Retina (tissue), 1 donor: Measurements from ENCODE around the gene ANK3.
A peak's percentile ranks its signal among the peaks of the same experiment; 100 is the strongest.

Experiments
- DNase-seq: peaks from one replicate; pipeline ENCODE4 v3.0.0-alpha.2; 2016

The ANK3 gene

DNA sequence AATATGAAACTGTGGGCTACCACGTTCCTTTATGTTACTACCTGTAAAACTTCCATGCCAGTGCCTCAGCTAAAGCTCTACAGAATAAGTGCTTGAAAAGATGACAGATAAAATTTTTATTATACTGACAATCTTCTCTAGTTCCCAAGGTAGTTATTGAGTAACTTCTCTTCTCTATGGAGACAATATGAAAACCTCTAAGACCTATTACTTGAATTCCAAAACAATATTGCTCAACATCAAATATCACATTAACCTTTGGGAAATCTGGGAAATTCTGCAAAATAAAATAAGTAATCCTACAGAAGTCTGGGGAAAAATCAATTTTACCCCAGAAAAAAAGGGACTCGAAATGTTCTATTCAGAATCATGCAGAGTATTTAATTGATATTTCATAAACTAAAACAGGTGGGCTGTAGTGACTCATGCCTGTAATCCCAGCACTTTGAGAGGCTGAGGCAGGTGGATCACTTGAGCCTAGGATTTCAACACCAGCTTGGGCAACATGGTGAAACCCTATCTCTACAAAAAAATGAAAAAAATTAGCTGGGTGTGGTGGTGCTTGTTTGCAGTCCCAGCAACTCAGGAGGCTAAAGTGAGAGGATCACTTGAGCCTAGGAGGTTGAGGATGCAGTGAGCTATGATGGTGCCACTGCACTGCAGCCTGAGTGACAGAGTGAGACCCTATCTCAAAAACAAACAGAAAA is 23.8 kb upstream of the ANK3 start:
- DNase-seq, result no peak

DNA sequence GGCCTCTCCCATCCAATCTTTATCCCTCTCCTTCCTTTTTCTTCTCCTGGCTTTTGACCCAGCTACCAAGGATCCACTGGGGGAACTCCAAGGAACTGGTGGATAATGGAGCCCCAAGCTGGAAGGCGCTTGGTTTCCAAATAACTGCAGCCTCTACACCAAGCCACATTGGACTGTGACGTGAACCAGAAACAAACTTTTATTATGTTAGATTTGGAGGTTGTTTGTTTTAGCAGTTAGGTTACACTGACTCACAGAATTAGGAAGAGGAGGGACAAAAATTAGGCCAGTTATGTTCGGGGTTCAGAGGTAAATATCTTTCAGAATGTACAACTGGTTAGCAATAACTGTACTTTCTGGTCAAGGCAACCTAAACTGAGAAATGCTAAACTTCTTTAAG is 21.3 kb upstream of the ANK3 start:
- no peak for DNase-seq

DNA sequence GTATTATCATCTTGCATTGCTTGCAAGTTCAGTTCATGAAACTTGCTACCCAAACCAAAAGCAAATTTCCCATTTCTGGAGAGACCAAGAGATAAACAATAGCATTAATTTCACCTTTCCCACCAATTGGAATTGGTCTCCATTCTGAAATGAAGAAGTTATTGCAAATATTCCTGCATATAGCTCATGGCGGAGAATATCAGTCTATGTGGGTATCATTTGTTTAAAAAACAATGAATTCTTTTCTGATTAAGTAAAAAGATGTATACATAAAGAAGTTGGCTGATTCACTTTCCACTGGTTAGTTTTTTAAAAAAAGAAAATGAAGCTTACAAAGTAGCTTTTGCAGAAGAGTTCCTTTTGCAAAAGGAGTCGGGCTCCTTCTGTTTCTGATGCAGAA is 19.5 kb upstream of the ANK3 start:
- DNase-seq, result no peak

DNA sequence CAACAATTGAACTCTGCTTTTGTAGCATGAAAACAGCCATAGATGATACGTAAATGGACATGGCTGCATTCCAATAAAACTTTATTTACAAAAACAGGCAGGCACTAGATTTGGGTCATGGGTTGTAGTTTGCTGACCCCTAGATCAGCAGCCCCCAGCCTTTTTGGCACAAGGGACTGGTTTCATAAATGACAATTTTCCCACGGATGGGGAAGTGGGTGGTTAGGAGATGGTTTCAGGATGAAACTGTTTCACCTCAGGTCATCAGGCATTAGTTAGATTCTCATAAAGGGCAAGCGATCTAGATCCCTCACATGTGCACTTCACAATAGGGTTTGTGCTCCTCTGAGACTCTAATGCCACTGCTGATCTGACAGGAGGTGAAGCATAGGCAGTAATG is 16.5 kb upstream of the ANK3 start:
- DNase-seq, result no peak

DNA sequence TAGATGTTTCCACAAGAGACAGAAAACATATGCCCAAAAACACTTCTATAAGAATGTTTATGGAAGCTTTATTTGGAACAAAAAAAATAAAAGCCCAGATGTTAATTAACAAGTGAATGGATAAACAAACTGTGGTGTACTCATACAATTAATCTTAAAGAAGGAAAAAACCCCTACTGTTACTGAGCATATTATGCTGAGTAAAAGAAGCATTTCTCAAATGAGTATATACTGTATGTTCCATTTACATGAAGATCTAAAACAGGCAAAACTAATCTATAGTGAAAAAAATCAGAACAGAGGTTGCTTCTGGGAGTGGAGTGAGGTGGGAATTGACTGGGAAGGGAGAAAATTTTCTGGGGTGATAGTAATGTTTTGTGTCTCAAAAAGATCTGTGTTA is 15.5 kb upstream of the ANK3 start:
- DNase-seq, result no peak

DNA sequence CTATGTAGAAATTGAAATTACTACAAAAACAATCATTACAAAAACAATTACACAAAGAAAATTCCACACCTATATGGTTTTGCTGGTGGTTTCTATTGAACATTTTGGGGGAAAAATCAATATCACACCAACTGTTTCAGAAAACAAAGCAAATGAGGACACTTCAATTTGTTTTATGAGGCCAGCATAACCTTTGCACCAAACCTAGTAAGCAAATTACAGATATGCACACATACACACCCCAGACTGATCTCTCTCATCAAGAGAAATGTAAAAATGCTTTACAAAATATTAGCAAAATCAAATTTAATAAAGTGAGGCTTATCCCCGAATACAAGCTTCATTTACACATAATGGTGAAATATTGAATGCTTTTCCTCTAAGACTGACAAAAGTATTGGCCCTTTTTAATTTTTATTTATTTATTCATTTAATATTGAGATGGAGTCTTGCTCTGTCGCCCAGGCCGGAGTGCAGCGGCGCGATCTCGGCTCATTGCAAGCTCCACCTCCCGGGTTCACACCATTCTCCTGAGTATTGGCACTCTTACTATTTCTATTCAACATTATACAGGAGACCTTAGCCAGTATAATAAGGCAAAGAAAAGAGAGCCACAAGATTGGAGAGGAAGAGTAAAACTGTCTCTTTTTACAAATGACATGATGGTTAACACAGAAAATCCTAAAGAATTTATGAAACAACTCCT is 13.6 kb upstream of the ANK3 start:
- DNase-seq, result no peak

DNA sequence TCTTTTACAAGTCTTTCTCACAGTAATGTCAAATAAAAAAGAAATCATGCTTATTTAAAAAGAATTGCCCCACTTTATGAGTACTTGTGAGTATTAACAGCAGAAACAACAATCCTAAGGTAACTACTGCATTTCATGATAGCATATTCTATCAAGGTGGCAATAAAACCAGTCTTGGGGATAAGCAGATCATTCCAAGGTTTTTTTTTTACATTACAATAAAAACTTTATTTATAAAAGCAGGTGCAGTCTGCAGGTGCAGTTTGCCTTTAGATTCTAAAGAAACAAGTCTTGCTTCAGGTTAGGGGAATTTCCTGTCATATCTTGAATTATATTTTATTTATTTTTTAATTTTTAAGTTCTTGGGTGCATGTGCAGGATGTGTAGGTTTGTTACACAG is 10.7 kb upstream of the ANK3 start:
- DNase-seq, result no peak

DNA sequence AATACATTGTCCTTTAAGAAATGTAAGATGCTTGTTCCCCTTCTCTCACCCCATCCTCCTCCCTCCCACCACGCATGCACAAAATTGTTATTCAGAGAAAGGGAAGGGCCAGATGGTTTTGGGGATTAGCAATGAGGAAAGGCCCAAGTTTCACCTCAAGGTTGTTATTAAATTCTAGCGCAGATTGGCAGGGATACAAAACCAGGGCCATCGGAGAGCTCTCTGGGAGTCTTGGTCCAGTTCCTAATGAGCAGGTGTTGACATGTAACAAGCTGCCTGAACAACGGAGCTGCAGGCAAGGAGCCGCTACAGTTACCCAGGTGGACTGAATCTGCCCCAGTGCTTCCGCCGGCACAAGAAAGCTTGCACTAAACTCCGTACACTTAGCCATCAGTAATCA is 9.7 kb upstream of the ANK3 start:
- DNase-seq, result no peak

DNA sequence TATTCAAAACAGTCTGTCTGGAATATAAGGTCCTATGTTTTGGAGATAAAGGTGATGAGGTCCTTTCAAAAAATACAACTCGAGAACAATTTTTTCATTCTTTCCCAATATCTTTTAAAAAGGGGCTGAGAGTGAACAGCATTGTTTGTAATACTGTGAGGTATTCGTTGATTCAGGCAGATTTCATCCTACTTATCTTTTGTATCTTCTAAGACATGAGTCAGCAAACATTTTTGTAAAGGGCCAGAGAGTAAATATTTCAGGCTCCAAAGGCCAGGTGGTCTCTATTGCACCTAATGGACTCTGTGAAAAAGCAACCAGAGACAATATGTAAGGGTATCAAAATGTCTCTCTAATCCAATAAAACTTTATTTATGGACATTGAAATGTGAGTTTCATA is 8.1 kb upstream of the ANK3 start:
- no peak for DNase-seq

DNA sequence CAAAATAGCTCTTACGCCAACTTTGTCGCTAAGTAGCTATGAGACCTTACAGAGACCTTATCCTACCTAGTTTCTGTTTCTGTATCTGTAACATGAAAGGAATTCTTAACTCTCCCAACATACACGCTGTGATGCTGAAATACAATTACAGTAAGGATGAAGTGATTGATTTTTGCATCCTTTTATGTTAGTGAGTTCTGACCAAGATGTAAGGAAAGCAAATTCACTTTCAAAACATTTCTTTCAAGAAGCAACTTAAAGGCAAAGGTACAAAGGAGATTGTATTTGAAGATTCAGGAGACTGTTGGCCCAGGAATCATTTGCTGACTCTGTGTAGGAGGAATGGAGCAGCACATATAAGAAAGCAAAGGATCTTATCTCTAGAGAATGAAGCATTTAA is 7.1 kb upstream of the ANK3 start:
- no peak for DNase-seq

DNA sequence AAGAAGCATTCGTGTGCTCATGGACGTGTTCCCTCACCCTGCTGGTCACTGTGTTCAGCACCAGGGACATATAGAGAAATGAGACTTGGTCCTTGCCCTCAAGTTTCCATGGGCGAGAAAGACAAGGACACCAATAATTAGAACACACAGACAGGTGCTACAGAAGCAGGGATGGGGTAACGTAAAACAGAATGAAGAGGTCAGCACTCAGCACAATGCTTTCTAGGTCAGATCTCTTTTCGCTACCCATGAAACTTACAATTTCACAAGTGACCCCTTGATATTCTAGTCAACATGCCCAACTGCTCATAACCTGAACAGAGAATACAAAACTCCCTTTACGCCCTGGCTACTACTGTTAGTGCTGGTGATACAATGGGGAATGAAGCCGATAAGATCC is 6.0 kb upstream of the ANK3 start:
- DNase-seq, result no peak

DNA sequence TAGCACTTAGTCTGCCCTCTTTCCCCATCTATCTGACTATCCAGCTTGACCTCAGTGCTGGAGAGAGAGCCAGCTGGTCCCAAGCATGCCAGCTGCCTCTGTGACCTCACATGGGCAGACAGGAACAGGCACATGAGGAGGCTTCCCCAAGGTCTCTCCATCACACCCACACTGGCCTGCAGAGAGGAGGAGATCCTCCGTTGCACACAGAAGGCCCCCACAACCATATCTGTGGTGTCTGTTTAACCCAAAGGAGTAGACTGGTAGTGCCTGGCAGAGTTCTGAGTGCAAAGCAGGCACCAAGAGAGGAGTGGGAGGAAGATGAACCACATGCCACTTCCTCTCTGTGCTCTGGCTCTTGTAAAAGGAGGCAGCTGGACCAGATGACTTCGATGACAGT is 4.8 kb upstream of the ANK3 start:
- no peak for DNase-seq

DNA sequence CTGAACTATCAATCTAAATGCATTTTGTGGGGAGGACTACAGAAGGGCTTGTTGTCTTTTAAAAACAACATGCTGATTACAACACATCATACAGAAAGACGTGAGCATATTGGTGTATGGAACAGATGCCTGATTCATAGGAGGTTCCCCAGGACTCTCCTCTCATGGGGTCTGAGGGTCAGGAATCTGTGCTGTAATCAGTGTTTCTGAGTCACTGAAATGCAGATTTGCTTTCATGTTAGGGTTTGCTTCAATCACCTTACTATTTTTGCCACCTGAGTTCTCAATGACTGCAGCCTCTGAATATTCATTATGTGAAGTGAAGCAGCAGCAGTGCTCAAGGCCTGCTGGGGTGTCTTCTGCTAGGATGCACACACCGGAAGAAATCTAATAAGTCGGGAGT is 550 bp upstream of the ANK3 start:
- peak; percentile 64 for DNase-seq

DNA sequence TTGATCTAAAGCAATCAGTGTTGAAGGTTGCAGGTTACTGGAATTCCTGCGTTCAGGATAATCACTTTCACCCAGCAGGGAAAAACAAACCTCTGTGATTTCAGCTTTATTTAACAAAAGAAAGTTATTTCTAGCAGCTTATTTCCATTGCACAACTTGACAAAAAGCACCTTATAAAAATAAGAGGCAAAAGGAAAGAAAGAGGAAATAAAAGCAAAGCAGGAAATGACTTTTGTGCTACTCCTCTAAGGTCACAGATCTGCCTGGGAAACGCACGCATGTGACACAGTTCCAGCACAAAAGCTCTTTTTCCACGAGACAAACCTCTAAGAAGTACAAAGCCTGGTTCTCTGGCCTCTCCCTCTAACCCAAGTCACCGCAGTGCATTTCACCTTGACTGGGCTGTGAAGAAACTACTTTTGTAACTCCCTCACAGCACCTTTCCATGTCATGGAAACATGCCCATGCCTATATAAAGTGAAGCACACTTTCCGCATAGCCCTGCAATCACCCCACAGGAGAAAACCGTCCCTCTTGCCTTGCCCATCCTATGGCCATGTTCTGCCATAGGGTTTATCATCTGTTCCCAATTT is 870 bp downstream of the ANK3 start:
- peak; percentile 60 for DNase-seq

DNA sequence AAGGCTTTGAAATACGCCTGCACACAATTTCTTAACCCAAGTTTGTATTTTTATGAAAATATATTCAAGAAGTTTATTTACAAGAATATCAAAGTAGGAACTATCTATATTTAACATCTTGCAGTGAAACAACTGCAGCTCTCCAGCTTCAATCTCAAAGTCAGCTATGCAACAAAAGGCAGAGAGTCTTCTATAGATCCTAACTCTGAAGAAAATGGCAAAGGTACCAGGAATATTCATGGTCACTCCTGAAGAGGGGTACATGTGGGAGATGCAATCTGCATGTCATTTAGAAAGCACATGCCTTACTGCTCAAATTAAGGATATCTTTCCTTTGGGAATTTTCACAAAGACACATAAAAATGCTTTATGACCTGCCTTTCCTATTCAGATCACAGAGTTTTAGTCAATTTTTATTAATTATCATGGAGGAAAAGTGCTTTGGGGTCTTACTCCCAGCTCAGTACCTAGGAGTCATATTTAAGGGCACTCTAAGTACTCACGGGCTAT is 1.5 kb downstream of the ANK3 start:
- DNase-seq, result no peak

DNA sequence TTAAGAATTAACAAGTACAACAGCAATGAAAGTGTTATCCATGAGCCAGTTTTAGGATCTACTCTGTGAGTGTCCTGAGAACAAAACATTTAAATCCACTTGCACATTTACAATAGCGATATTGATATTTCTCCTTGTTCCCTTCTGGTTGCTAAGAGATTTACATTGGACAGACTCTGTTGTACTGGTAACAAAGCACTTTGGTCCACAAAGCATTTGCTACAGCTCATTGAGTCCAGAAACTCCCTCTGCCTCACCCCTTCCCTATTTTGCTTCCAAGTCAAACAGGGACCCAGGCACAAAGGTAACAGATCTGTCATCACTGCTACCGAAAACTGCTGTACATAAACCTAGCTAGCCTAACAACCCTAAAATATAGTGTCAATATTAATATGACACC is 2.1 kb downstream of the ANK3 start:
- DNase-seq, result peak; percentile 48

DNA sequence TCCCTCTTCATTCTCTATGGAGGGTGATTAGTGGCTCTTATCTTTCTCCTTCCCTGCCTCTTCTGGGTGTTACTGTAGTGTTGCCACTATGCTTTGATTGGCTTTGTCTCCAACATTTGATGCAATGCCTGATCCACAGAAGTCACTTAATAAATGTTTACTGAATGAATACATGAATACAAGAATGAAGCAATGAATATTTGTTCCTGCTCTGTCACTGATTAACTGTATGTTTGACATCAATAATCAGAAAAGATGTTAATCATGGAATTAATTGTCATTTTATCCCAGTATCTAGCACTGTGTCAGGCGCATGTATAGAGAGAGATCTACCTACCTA is 4.3 kb downstream of the ANK3 start:
- DNase-seq, result no peak

DNA sequence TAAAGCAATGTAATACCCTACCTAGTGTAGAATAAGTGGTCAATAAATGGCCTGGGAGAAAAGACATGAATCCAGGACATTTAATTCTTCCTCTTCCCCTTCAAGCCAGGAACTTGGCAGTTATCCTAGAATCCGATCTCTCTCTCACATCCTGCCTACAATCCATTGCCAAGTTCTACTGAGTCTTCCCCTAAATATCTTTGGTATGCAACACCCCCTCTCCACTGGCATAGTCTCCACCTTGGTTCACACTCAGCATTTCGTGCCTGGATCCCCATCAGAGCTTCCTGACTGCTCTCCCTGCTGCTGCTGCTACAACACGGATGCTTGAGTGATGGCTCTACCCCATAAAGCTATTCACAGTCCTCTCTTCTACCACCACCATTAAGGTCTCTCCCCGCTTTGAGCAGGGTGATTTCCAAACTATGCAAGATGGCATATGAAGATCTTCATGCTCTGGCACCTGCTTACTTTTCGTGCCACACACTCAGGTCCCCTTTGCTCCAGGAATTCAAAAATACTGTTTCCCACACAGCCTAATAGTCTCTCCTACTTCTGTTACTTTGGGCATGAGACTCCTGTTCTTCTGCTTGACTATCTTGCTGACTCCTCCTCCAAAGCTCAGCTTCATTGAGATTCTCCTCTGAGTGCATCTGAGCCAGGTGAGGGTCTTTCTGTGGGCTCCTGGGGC is 4.8 kb downstream of the ANK3 start:
- DNase-seq, result no peak

DNA sequence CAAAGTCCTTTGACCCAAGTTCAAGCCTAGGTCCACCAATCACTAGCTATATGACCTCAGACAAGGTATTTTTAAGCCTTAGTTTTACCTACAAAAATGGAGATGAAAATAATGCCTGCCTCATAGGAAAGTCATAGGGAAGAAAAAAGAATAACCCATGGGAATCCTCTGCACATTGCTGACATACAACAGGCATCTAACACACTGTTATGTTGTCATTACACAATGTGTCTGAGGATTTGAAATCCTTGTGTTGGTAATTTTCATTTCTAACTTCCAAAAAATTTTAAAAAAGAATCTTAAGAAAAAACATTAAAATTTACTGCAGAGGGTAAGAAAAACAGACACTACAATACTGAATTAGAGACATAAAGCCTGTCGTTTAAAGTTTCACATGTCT is 5.7 kb downstream of the ANK3 start:
- no peak for DNase-seq

DNA sequence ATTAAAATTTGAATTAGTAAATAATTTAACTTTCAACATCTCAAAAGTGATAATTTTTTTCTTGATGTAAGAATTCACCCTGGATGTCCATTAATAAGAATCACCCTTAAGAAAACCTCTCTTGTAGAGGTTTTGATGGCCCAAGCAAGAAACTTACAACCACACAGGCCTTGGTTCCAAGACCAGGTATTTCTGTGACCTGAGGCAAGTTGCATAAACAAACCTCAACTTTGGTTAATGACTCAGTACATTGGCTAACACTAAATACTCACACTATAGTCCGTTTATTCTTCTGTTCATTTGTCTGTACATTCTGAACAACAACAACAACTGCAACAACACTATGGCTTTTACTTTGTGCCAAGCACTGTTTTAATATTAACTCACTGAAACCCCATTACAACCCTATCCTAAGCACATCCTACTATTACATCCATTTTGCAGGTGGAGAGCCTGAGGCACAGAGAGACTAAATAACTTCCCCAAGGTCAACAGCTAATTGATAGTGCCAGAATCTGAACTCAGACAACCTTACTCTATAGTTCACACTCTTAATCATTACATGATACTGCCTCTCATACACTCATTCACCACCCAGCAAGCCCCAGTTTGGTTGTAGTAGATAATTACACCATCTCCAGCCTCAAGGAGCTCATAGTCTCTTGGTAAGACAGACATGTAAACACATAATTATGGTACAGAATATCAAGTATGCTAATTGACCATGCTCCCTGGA is 6.6 kb downstream of the ANK3 start:
- DNase-seq, result no peak

DNA sequence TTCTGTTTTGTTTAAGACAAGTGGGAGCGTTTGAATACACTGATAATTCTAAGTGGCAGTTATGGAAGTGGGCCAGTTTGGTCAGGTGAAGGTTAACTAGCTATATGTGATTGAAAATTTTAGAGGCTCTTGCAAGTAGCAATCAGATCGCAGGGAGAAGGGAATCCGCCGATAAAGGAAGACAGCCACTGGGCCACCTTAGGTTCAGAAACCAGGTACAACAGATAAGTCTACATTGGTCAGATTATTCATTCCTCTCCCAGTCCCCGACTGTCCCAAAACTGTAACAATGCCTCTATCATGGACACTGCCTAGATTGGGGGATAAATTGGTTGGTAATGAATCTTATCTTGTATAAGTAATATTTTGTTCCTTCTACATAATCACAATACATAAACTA is 8.9 kb downstream of the ANK3 start:
- no peak for DNase-seq

DNA sequence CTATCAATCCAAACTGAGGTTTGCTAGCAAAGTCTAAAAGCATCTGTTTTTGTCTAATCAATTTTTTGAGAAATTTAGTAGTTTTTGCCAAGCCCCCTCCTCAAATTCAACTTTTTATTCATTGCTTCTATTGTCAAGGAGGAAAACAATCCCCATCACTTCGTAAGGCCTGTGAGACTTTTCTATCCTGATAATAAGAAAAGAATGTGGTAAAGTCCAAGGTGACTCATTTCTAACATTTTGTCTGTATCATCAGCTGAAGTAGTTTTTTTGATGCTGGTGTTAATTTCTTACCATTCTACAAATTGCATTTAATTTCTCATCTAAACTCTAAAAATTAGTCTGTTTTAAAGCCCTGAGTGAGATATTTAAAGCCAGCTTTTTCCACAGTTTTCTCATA is 11.7 kb downstream of the ANK3 start:
- DNase-seq, result no peak

DNA sequence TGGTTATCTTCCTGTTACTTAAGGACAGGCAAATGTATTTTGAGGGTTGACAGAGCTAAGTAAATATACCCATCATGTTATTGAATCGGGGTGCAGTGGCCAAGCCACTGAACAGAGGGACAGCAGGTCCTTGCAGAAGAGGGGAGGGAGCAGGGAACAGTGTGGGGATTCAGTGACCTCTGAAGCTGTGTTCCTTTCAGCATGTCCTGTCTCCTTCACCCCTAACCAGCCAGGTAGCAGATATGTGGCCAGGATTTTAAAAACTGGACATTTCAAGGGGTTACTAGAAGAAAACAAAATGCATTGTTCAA is 12.7 kb downstream of the ANK3 start:
- peak; percentile 14 for DNase-seq
